Neural progenitor cell (in vitro differentiated cells): Measurements from ENCODE around the gene C12orf60. TPM values are rescaled to one million over a fixed set of nuclear protein-coding genes. Genes with fewer than 3 reads are reported as not detected.

Experiments
- DNase-seq: peaks from one replicate; pipeline ENCODE4 v3.0.0-alpha.2; 2016; ENCODE audit warnings: low spot score
- H2AFZ ChIP-seq: fragments of 200-600 bp; sonication (generic); replicated peaks from 2 replicates; pipeline ENCODE4 v1.6.1; 2016; ENCODE audit warnings: antibody characterized with exemption
- H3F3A ChIP-seq: fragments of 200-600 bp; sonication (generic); 2 replicates; pipeline ENCODE4 v1.6.1; 2016; ENCODE audit warnings: antibody characterized with exemption, low read depth
- H3K27ac ChIP-seq: fragments of 200-600 bp; sonication (generic); 2 replicates; pipeline ENCODE4 v1.5.1; 2016; ENCODE audit warnings: mild to moderate bottlenecking
- H3K27me3 ChIP-seq: fragments of 200-600 bp; sonication (generic); 2 replicates; pipeline ENCODE4 v1.6.1; 2016; ENCODE audit warnings: mild to moderate bottlenecking, moderate library complexity
- H3K36me3 ChIP-seq: fragments of 200-600 bp; sonication (generic); 2 replicates; pipeline ENCODE4 v1.5.1; 2016
- H3K4me1 ChIP-seq: fragments of 200-600 bp; sonication (generic); 2 replicates; pipeline ENCODE4 v1.6.1; 2016; ENCODE audit warnings: mixed run types
- H3K4me2 ChIP-seq: fragments of 200-600 bp; sonication (generic); 2 replicates; pipeline ENCODE4 v1.6.1; 2016
- H3K4me3 ChIP-seq: fragments of 200-600 bp; sonication (generic); 2 replicates; pipeline ENCODE4 v1.5.1; 2016
- H3K79me2 ChIP-seq: fragments of 200-600 bp; sonication (generic); 2 replicates; pipeline ENCODE4 v1.6.1; 2016; ENCODE audit warnings: low read depth
- H3K9ac ChIP-seq: fragments of 200-600 bp; sonication (generic); 2 replicates; pipeline ENCODE4 v1.6.1; 2016
- H3K9me3 ChIP-seq: fragments of 200-600 bp; sonication (generic); 2 replicates; pipeline ENCODE4 v1.5.1; 2016; ENCODE audit warnings: low read depth
- H4K20me1 ChIP-seq: fragments of 200-600 bp; sonication (generic); 2 replicates; pipeline ENCODE4 v1.6.1; 2016; ENCODE audit warnings: low read depth
- H3K27ac Mint-ChIP-seq: 3 replicates; pipeline ENCODE4 v1.8.0; 2021; ENCODE audit warnings: mixed read lengths
- H3K27me3 Mint-ChIP-seq: 2 replicates; pipeline ENCODE4 v1.8.0; 2022; ENCODE audit warnings: low read depth, mild to moderate bottlenecking, inconsistent platforms, moderate library complexity, mixed read lengths; ENCODE audit not compliant: insufficient read depth
- H3K36me3 Mint-ChIP-seq: 3 replicates; pipeline ENCODE4 v1.8.0; 2021; ENCODE audit warnings: mixed read lengths
- H3K4me1 Mint-ChIP-seq: 3 replicates; pipeline ENCODE4 v1.8.0; 2021; ENCODE audit warnings: mixed read lengths
- H3K4me3 Mint-ChIP-seq: 3 replicates; pipeline ENCODE4 v1.8.0; 2021; ENCODE audit warnings: mild to moderate bottlenecking, moderate library complexity, mixed read lengths
- H3K9me3 Mint-ChIP-seq: 3 replicates; pipeline ENCODE4 v1.8.0; 2020; ENCODE audit warnings: mixed read lengths
- EZH2 ChIP-seq: fragments of 200-600 bp; sonication (generic); IDR thresholded peaks from 2 replicates; pipeline ENCODE4 v1.6.1; 2017; ENCODE audit warnings: antibody characterized with exemption, mild to moderate bottlenecking, moderate library complexity
- EZH2phosphoT487 ChIP-seq: fragments of 200-600 bp; sonication (generic); IDR thresholded peaks from 2 replicates; pipeline ENCODE4 v1.6.1; 2017; ENCODE audit warnings: antibody characterized with exemption
- total RNA-seq: library from RNA; depleted of rRNA; stranded (reverse); fragments of >200 nt; gene quantifications from 2 replicates; pipeline ENCODE4 v1.2.3, GENCODE V29; 2015; ENCODE audit warnings: low replicate concordance
- TF ChIP-seq, protein P1 (sequence below): fragments of 200-600 bp; sonication (generic); IDR thresholded peaks from 2 replicates; pipeline ENCODE4 v1.5.1; 2017; ENCODE audit warnings: antibody characterized with exemption, mild to moderate bottlenecking

The C12orf60 gene
- total RNA-seq, 1 donor from 2014 or later: 5.4 TPM

DNA sequence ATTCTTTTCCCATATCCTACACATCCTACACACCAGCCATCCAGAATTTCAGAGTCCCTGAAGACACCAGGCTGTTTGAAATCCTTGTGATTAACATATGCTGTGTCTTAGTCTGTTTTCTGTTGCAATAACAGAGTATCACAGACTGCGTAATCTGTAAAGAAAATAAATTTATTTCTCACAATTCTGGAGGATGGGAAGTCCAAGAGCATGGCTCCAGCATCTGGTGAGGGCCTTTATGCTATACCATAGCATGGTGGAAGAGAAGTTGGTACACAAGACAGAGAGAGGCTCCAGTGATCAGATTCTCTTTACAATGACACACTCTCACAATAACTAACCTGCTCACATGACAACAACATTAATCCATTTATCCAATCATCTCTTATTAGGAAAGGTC, 35.8 kb downstream of the C12orf60 start:
- peaks cover 4% of the 10 kb centered on the region for H3K36me3 Mint-ChIP-seq
- H3K27ac ChIP-seq: no peak overlapping the region

DNA sequence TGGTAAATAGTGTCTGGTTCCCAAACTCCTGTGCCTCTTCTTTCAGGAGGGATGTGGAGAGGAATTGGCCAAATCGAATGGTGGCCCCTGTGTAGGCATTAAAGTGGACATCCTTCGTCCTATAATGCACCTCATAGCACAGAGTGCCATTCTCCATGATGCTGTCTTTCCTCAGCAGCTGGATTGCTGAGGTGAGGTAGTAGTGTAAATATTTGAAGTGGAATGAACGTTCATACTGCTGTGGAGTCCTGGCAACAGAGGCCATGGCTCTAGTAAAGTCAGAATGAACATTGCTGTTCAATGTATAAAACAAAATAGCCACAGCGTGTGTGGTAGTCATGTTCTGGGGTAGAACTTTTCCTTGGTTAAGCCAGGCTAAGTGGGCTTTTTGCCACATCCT, 37.1 kb downstream of the C12orf60 start:
- H3K9me3 ChIP-seq: no peaks in the 10 kb centered on the region
- Mint-ChIP-seq H3K27ac (no peak overlapping the region), H3K4me1 (no peaks in the 10 kb centered on the region), H3K4me3 (no peak overlapping the region), H3K9me3 (no peaks in the 10 kb centered on the region), H3K36me3 (peaks cover 4% of the 10 kb centered on the region), H3K27me3 (peaks cover 3% of the 10 kb centered on the region)
- no peak overlapping the region for H3K4me2 ChIP-seq
- TF ChIP-seq, protein P1, sequence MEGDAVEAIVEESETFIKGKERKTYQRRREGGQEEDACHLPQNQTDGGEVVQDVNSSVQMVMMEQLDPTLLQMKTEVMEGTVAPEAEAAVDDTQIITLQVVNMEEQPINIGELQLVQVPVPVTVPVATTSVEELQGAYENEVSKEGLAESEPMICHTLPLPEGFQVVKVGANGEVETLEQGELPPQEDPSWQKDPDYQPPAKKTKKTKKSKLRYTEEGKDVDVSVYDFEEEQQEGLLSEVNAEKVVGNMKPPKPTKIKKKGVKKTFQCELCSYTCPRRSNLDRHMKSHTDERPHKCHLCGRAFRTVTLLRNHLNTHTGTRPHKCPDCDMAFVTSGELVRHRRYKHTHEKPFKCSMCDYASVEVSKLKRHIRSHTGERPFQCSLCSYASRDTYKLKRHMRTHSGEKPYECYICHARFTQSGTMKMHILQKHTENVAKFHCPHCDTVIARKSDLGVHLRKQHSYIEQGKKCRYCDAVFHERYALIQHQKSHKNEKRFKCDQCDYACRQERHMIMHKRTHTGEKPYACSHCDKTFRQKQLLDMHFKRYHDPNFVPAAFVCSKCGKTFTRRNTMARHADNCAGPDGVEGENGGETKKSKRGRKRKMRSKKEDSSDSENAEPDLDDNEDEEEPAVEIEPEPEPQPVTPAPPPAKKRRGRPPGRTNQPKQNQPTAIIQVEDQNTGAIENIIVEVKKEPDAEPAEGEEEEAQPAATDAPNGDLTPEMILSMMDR: no peak
- TF ChIP-seq EZH2phosphoT487 (no peak), EZH2 (no peak)
- no peak overlapping the region for H3K27ac ChIP-seq
- no peak overlapping the region for H3K9ac ChIP-seq
- no peaks in the 10 kb centered on the region for H3K79me2 ChIP-seq
- H3K27me3 ChIP-seq: no peaks in the 10 kb centered on the region
- no peak overlapping the region for H2AFZ ChIP-seq
- no peak overlapping the region for H3K4me3 ChIP-seq
- H3K36me3 ChIP-seq: no peaks in the 10 kb centered on the region
- H3F3A ChIP-seq: no peaks in the 10 kb centered on the region
- no peak for DNase-seq
- no peaks in the 10 kb centered on the region for H4K20me1 ChIP-seq
- no peaks in the 10 kb centered on the region for H3K4me1 ChIP-seq

More for the DNA sequence above, 35.8 kb downstream of the C12orf60 start:
- no peaks in the 10 kb centered on the region for H3K9me3 Mint-ChIP-seq
- no peak for DNase-seq
- Histone ChIP-seq H3K9me3 (no peaks in the 10 kb centered on the region), H3K79me2 (no peaks in the 10 kb centered on the region), H3F3A (no peaks in the 10 kb centered on the region), H2AFZ (no peak overlapping the region), H4K20me1 (no peaks in the 10 kb centered on the region), H3K4me1 (no peaks in the 10 kb centered on the region), H3K27me3 (no peaks in the 10 kb centered on the region), H3K4me3 (no peak overlapping the region), H3K4me2 (no peak overlapping the region), H3K9ac (no peak overlapping the region), H3K36me3 (no peaks in the 10 kb centered on the region)
- no peak overlapping the region for H3K27ac Mint-ChIP-seq
- H3K27me3 Mint-ChIP-seq: peaks cover 3% of the 10 kb centered on the region
- TF ChIP-seq, protein P1: no peak
- TF ChIP-seq EZH2 (no peak), EZH2phosphoT487 (no peak)
- no peaks in the 10 kb centered on the region for H3K4me1 Mint-ChIP-seq
- H3K4me3 Mint-ChIP-seq: no peak overlapping the region

DNA sequence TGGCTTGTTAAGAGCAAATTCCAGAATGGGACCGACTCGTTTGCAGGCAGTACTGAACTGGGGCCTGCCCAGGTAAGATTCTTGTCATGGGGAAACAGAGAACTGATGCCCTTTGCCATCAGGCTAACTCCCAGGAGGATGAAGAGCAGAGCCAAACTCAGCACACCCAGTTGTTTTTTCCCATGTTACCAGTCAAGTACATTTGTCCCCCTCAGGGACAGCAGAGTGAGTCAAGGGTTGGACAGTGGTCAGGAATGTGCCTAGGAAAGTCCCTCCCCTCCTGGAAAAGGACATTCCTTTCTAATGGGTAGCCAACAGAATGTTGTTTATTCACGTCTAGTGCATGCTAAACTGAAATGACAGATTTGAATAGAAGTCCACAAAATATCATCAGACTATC, 38.3 kb downstream of the C12orf60 start:
- no peaks in the 10 kb centered on the region for H3K36me3 ChIP-seq
- H3K4me3 ChIP-seq: no peak overlapping the region
- no peak overlapping the region for H3K9ac ChIP-seq
- H3K27me3 ChIP-seq: no peaks in the 10 kb centered on the region
- H4K20me1 ChIP-seq: no peaks in the 10 kb centered on the region
- H3K4me1 ChIP-seq: no peaks in the 10 kb centered on the region
- DNase-seq: no peak
- no peak overlapping the region for H3K27ac ChIP-seq
- Mint-ChIP-seq H3K27ac (no peak overlapping the region), H3K4me3 (no peak overlapping the region), H3K27me3 (no peaks in the 10 kb centered on the region), H3K4me1 (peaks cover 2% of the 10 kb centered on the region), H3K36me3 (peaks cover 4% of the 10 kb centered on the region), H3K9me3 (no peaks in the 10 kb centered on the region)
- no peak overlapping the region for H3K4me2 ChIP-seq
- no peaks in the 10 kb centered on the region for H3K79me2 ChIP-seq
- no peak for TF ChIP-seq EZH2phosphoT487
- no peak for TF ChIP-seq EZH2
- TF ChIP-seq, protein P1: no peak
- H3F3A ChIP-seq: no peaks in the 10 kb centered on the region
- no peak overlapping the region for H2AFZ ChIP-seq
- H3K9me3 ChIP-seq: no peaks in the 10 kb centered on the region
